Body of pancreas (tissue), 4 donors: ENCODE data around the gene ALKAL2. TPM values are rescaled to one million over a fixed set of nuclear protein-coding genes. Genes with fewer than 3 reads are reported as not detected.
A peak's percentile ranks its signal among the peaks of the same experiment; 100 is the strongest.
"Not testable (repeated sequence)": the region's sequence is repeated elsewhere in the genome, so short reads cannot be mapped to it uniquely, and the experiment has no call there.

Source experiments
- ATAC-seq: fragments of 150-250 bp; one replicate; pipeline ENCODE4 v1.9.1; 2016
- DNase-seq, 4 donors: peaks; one replicate each; pipeline ENCODE4 v3.0.0-alpha.2; 2019
- H3K27ac ChIP-seq, 4 donors: fragments of 200-600 bp; sonication (generic); 1 replicate in 3 of 4; 2 replicates in 1 of 4; pipeline versions ENCODE4 v1.5.1 to v1.6.1; 2016 to 2019; ENCODE audit warnings: mild to moderate bottlenecking in 1 of 4, mixed read lengths in 1 of 4, moderate library complexity in 1 of 4
- H3K27me3 ChIP-seq, 2 donors: fragments of 200-600 bp; sonication (generic); one replicate each; pipeline ENCODE4 v1.6.0; 2016; ENCODE audit warnings: mild to moderate bottlenecking in 1 of 2
- H3K36me3 ChIP-seq, 2 donors: fragments of 200-600 bp; sonication (generic); replicated peaks in 1 of 2; 2 replicates each; pipeline ENCODE4 v1.5.1; 2016; ENCODE audit warnings: low read depth in 2 of 2; ENCODE audit not compliant: insufficient read depth in 1 of 2
- H3K4me1 ChIP-seq: fragments of 200-600 bp; sonication (generic); one replicate; pipeline ENCODE4 v1.6.0; 2016
- H3K4me3 ChIP-seq, 2 donors: fragments of 200-600 bp; sonication (generic); 1 replicate in 1 of 2; 2 replicates in 1 of 2; pipeline ENCODE4 v1.5.1; 2016 to 2019
- H3K9me3 ChIP-seq, 3 donors: fragments of 200-600 bp; sonication (generic); 1 replicate in 2 of 3; 2 replicates in 1 of 3; pipeline ENCODE4 v1.5.1; 2016
- CTCF ChIP-seq, 7 experiments: fragments of 450-650 bp in 4 of 7; fragments of 200-600 bp in 3 of 7; sonication (generic) in 3 of 7; IDR thresholded peaks; one replicate each; pipeline ENCODE4 v1.5.1; 2016 to 2019; ENCODE audit warnings: antibody characterized with exemption in 7 of 7
- POLR2A ChIP-seq, 3 donors: fragments of 450-650 bp; IDR thresholded peaks; one replicate each; pipeline ENCODE4 v1.6.1; 2016; ENCODE audit warnings: antibody characterized with exemption in 3 of 3, mild to moderate bottlenecking in 2 of 3
- WGBS, 2 donors: methylation state at CpG; one replicate each; pipeline ENCODE4 v1.1.5; 2017; 5-methylcytosine and 5-hydroxymethylcytosine counted together
- intact Hi-C: fragments of 100-400 bp; cut with DNase I; formaldehyde crosslinking; loops from one replicate; pipeline ENCODE4 v1.15.1; 2023
- total RNA-seq, 2 donors: library from RNA; depleted of rRNA; stranded (reverse); fragments of >200 nt; gene quantifications; one replicate each; pipeline ENCODE4 v1.1.0, GENCODE V29; 2016

ALKAL2 gene
- total RNA-seq, 2 donors from 2014 or later: 56.6 to 104 TPM

- WGBS, 2 donors: 65 to 69% methylated on average over 27 of the region's 27 CpGs
- ATAC-seq: peak; percentile 50
- H3K4me3 ChIP-seq: no peak overlapping the region
Measured at GRCh38 chr2:317501-318424, 29.9 kb upstream of the ALKAL2 start.

GRCh38 chr2:316381-316780, 28.5 kb upstream of the ALKAL2 start:
- no peaks in the 10 kb centered on the region for H3K9me3 ChIP-seq
- H3K27ac ChIP-seq: no peak overlapping the region
- no peak for ATAC-seq
- no peak for TF ChIP-seq POLR2A (IDR thresholded peaks at IDR 0.05)
- no peak for TF ChIP-seq CTCF (IDR thresholded peaks at IDR 0.05)
- no peak overlapping the region for H3K4me3 ChIP-seq
- intact Hi-C loops: no loop called here
- no peaks in the 10 kb centered on the region for H3K27me3 ChIP-seq
- 74 to 88% methylated on average over 5 to 12 of the region's 12 CpGs for WGBS, 2 donors
- no peaks in the 10 kb centered on the region for H3K36me3 ChIP-seq
- DNase-seq: no peak
- no peaks in the 10 kb centered on the region for H3K4me1 ChIP-seq

More at GRCh38 chr2:317501-318424, 29.9 kb upstream of the ALKAL2 start:
- H3K36me3 ChIP-seq: no peaks in the 10 kb centered on the region
- no peaks in the 10 kb centered on the region for H3K4me1 ChIP-seq
- intact Hi-C loops: no loop called here
- TF ChIP-seq POLR2A (IDR thresholded peaks at IDR 0.05) (no peak), CTCF (IDR thresholded peaks at IDR 0.05) (no peak)
- H3K9me3 ChIP-seq: no peaks in the 10 kb centered on the region
- no peaks in the 10 kb centered on the region for H3K27me3 ChIP-seq
- no peak overlapping the region for H3K27ac ChIP-seq
- peak in 1 of 4 donors; percentile 30 for DNase-seq

GRCh38 chr2:315925-316324, 28.0 kb upstream of the ALKAL2 start:
- H3K36me3 ChIP-seq, ATAC-seq: not testable (repeated sequence)
- WGBS, 2 donors: 46 to 51% methylated on average over 6 of the region's 6 CpGs

GRCh38 chr2:314561-315336, 26.9 kb upstream of the ALKAL2 start:
- TF ChIP-seq CTCF (IDR thresholded peaks at IDR 0.05): no peak
- TF ChIP-seq POLR2A (IDR thresholded peaks at IDR 0.05): no peak
- H3K9me3 ChIP-seq: no peaks in the 10 kb centered on the region
- intact Hi-C loops: no loop called here
- H3K27ac ChIP-seq: no peak overlapping the region
- no peaks in the 10 kb centered on the region for H3K27me3 ChIP-seq
- ATAC-seq (no peak), DNase-seq (no peak)
- H3K4me1 ChIP-seq: no peaks in the 10 kb centered on the region
- 89 to 90% methylated on average over 48 to 55 of the region's 56 CpGs for WGBS, 2 donors
- H3K36me3 ChIP-seq: no peaks in the 10 kb centered on the region
- H3K4me3 ChIP-seq: no peak overlapping the region

More at GRCh38 chr2:315925-316324, 28.0 kb upstream of the ALKAL2 start:
- intact Hi-C loops, H3K9me3 ChIP-seq, H3K27ac ChIP-seq, DNase-seq, H3K4me3 ChIP-seq, H3K27me3 ChIP-seq, H3K4me1 ChIP-seq: not testable (repeated sequence)

GRCh38 chr2:313991-314390, 26.1 kb upstream of the ALKAL2 start:
- ATAC-seq (no peak), DNase-seq (no peak)
- Histone ChIP-seq H3K9me3 (no peaks in the 10 kb centered on the region), H3K36me3 (no peaks in the 10 kb centered on the region), H3K27ac (no peak overlapping the region), H3K4me3 (no peak overlapping the region), H3K27me3 (no peaks in the 10 kb centered on the region), H3K4me1 (no peaks in the 10 kb centered on the region)
- TF ChIP-seq CTCF (IDR thresholded peaks at IDR 0.05): no peak
- TF ChIP-seq POLR2A (IDR thresholded peaks at IDR 0.05): no peak
- WGBS, 2 donors: 58 to 67% methylated on average over 12 to 14 of the region's 14 CpGs
- intact Hi-C loops: no loop called here
